ENCODE data around the gene ADAM20. TPM values are rescaled to one million over a fixed set of nuclear protein-coding genes. Genes with fewer than 3 reads are reported as not detected.

The ADAM20 gene
- total RNA-seq, 4 donors from 2014 or later = 1.8 to 3.1 (median 2.4) TPM

GRCh38 chr14:70536830-70537229 lies 2.0 kb upstream of the ADAM20 start:
- Histone ChIP-seq H3K4me1 (no peaks in the 10 kb centered on the region), H3K27ac (no peak overlapping the region), H3K27me3 (no peaks in the 10 kb centered on the region), H3K4me3 (no peak overlapping the region), H3K9me3 (peaks cover 0 to 21% (median 2%) of the 10 kb centered on the region in 4 donors), H3K36me3 (peaks cover 0 to 42% (median 0%) of the 10 kb centered on the region in 3 donors)
- WGBS, 2 donors = 40 to 96% methylated on average over 1 of the region's 1 CpG
- TF ChIP-seq EP300 (IDR thresholded peaks at IDR 0.05) (no peak), CTCF (IDR thresholded peaks at IDR 0.05) (no peak), POLR2A (IDR thresholded peaks at IDR 0.05) (no peak)
- DNase-seq (ENCODE audit: low spot score in 2 of 2) = no peak

- Histone ChIP-seq H3K4me1 (no peaks in the 10 kb centered on the region), H3K9me3 (peaks cover 0 to 13% (median 4%) of the 10 kb centered on the region in 4 donors), H3K27ac (no peak overlapping the region), H3K4me3 (no peak overlapping the region), H3K27me3 (no peaks in the 10 kb centered on the region), H3K36me3 (peaks cover 0 to 38% (median 0%) of the 10 kb centered on the region in 3 donors)
- no peak for DNase-seq (ENCODE audit: low spot score in 2 of 2)
- TF ChIP-seq CTCF (IDR thresholded peaks at IDR 0.05) (no peak), POLR2A (IDR thresholded peaks at IDR 0.05) (no peak), EP300 (IDR thresholded peaks at IDR 0.05) (no peak)
- WGBS, 2 donors = 88 to 99% methylated on average over 2 of the region's 2 CpGs
Observed at GRCh38 chr14:70530417-70530816, 4.4 kb downstream of the ADAM20 start.

GRCh38 chr14:70527501-70528105 lies 7.2 kb downstream of the ADAM20 start:
- no peak for DNase-seq (ENCODE audit: low spot score in 2 of 2)
- Histone ChIP-seq H3K27me3 (no peaks in the 10 kb centered on the region), H3K4me1 (no peaks in the 10 kb centered on the region), H3K27ac (no peak overlapping the region), H3K36me3 (peaks cover 0 to 47% (median 0%) of the 10 kb centered on the region in 3 donors), H3K9me3 (peaks cover 0 to 7% (median 2%) of the 10 kb centered on the region in 4 donors), H3K4me3 (no peak overlapping the region)
- TF ChIP-seq EP300 (IDR thresholded peaks at IDR 0.05) (no peak), CTCF (IDR thresholded peaks at IDR 0.05) (no peak), POLR2A (IDR thresholded peaks at IDR 0.05) (no peak)
- WGBS, 2 donors = 89 to 96% methylated on average over 2 of the region's 2 CpGs

- Histone ChIP-seq H3K27ac (no peak overlapping the region), H3K36me3 (peaks cover 0 to 47% (median 0%) of the 10 kb centered on the region in 3 donors), H3K4me3 (no peak overlapping the region), H3K27me3 (no peaks in the 10 kb centered on the region), H3K9me3 (peaks cover 0 to 8% (median 0%) of the 10 kb centered on the region in 4 donors), H3K4me1 (no peaks in the 10 kb centered on the region)
- DNase-seq (ENCODE audit: low spot score in 2 of 2) = no peak
- no peak for TF ChIP-seq EP300 (IDR thresholded peaks at IDR 0.05)
- TF ChIP-seq CTCF (IDR thresholded peaks at IDR 0.05) = no peak
- TF ChIP-seq POLR2A (IDR thresholded peaks at IDR 0.05) = no peak
Observed at GRCh38 chr14:70525691-70526090, 9.1 kb downstream of the ADAM20 start.

- DNase-seq (ENCODE audit: low spot score in 2 of 2) = no peak
- WGBS, 2 donors = 87 to 90% methylated on average over 3 of the region's 3 CpGs
- no peaks in the 10 kb centered on the region for H3K4me1 ChIP-seq
Observed at GRCh38 chr14:70515811-70516210, 19.0 kb downstream of the ADAM20 start.

More at GRCh38 chr14:70515811-70516210, 19.0 kb downstream of the ADAM20 start:
- Histone ChIP-seq H3K27me3 (no peaks in the 10 kb centered on the region), H3K36me3 (peaks cover 0 to 36% (median 0%) of the 10 kb centered on the region in 3 donors), H3K27ac (no peak overlapping the region), H3K9me3 (peaks cover 0 to 26% (median 3%) of the 10 kb centered on the region in 4 donors), H3K4me3 (no peak overlapping the region)
- TF ChIP-seq CTCF (IDR thresholded peaks at IDR 0.05) (no peak), POLR2A (IDR thresholded peaks at IDR 0.05) (no peak), EP300 (IDR thresholded peaks at IDR 0.05) (no peak)
